Astrocyte of the spinal cord (primary cell): Measurements from ENCODE around the gene UNC80.

Experiments used
- DNase-seq: peaks from one replicate; pipeline ENCODE4 v3.0.0; 2011; ENCODE audit warnings: low read depth, low spot score
- H3K4me3 ChIP-seq: 2 replicates; pipeline ENCODE4 v1.5.1; 2011; ENCODE audit warnings: low read depth, mild to moderate bottlenecking, low read length, moderate library complexity
- in situ Hi-C: cut with HindIII; loops from 2 replicates; pipeline ENCODE4 v1.10.0; 2017; ENCODE audit warnings: low sequenced_read_pairs
- TF ChIP-seq, protein P1 (sequence below): IDR thresholded peaks from 2 replicates; pipeline ENCODE4 v1.5.1; 2012; ENCODE audit warnings: low read depth, mild to moderate bottlenecking, low read length, inconsistent platforms

Gene UNC80

DNA sequence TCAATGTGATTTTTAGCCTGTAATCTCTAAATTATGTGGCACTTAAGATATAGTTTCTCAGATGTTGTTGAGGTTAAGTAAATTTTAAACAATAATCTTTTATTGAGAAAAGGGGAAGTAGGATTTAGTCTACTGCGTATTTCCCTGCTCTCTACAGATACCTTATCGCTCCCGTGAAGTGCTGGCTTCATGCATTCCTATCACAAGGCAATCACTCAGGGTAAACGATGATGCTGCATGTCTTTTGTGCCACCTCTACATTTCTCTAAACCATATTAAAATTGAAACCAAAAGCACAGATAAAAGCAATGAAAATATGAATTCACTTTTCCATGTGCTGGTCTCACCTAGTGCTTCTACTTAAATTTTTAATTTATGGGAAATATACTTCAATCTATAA, 216.4 kb downstream of the UNC80 start:
- in situ Hi-C loops = no loop called here
- DNase-seq = no peak
- no peak overlapping the region for H3K4me3 ChIP-seq
- TF ChIP-seq, protein P1, sequence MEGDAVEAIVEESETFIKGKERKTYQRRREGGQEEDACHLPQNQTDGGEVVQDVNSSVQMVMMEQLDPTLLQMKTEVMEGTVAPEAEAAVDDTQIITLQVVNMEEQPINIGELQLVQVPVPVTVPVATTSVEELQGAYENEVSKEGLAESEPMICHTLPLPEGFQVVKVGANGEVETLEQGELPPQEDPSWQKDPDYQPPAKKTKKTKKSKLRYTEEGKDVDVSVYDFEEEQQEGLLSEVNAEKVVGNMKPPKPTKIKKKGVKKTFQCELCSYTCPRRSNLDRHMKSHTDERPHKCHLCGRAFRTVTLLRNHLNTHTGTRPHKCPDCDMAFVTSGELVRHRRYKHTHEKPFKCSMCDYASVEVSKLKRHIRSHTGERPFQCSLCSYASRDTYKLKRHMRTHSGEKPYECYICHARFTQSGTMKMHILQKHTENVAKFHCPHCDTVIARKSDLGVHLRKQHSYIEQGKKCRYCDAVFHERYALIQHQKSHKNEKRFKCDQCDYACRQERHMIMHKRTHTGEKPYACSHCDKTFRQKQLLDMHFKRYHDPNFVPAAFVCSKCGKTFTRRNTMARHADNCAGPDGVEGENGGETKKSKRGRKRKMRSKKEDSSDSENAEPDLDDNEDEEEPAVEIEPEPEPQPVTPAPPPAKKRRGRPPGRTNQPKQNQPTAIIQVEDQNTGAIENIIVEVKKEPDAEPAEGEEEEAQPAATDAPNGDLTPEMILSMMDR = no peak

DNA sequence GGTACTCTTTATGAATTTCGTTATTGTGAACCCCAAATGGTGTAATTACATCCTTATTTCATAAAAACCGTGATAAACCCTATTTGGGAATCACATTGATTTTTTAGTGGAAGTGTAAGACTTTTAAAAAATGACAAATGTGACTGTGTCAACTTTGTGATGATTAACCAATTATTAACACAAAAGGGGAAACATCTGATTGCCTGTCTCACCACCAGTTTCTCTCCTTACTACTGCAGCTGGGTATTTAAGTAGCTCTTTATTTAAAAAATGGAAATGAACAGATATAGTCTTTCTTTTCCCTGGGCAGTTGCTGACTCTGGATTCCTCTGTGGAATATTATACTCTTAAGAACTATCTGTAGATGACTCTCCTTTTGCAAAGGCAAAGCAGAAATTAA, 219.2 kb downstream of the UNC80 start:
- no peak overlapping the region for H3K4me3 ChIP-seq
- TF ChIP-seq, protein P1 = no peak
- no peak for DNase-seq
- in situ Hi-C loops = no loop called here

DNA sequence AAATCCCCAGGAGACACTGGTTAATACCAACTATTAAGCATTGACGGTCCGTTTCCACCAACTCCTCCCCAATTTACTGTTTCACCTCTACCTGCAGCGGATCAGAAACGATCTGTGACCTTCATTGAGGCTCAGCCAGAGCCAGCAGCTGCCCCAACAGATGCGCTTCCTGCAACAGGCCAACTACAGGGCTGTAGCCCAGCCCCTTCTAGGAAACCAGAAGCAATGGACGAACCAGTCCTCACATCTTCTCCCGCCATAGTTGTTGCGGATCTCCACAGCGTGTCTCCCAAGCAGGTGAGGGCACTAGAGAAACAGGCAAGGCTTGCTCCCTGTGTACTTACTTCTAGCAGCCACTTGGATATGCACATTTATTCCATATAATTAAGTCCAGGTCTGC, 222.3 kb downstream of the UNC80 start:
- in situ Hi-C loops = no loop called here
- TF ChIP-seq, protein P1 = no peak
- no peak overlapping the region for H3K4me3 ChIP-seq
- DNase-seq = no peak

DNA sequence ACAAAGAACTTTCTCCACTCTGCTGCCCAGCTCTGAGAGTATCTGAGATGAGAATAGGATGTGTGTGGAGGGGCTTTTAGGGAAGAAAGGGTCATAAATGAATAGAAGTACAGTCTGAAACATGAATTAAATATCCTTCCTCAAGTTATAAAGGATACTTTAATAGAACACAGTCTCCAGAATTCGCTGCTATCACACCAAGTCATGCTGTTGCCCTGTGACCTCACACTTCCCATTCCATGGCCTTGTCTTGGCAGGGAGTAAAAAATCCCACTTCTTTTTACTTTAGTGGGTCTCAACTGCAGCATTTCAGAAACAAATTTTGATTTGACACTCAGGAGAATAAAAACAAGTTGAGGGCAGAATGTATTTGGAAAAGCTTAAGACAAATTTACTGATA, 227.0 kb downstream of the UNC80 start:
- in situ Hi-C loops = no loop called here
- DNase-seq = no peak
- TF ChIP-seq, protein P1 = no peak
- no peak overlapping the region for H3K4me3 ChIP-seq

DNA sequence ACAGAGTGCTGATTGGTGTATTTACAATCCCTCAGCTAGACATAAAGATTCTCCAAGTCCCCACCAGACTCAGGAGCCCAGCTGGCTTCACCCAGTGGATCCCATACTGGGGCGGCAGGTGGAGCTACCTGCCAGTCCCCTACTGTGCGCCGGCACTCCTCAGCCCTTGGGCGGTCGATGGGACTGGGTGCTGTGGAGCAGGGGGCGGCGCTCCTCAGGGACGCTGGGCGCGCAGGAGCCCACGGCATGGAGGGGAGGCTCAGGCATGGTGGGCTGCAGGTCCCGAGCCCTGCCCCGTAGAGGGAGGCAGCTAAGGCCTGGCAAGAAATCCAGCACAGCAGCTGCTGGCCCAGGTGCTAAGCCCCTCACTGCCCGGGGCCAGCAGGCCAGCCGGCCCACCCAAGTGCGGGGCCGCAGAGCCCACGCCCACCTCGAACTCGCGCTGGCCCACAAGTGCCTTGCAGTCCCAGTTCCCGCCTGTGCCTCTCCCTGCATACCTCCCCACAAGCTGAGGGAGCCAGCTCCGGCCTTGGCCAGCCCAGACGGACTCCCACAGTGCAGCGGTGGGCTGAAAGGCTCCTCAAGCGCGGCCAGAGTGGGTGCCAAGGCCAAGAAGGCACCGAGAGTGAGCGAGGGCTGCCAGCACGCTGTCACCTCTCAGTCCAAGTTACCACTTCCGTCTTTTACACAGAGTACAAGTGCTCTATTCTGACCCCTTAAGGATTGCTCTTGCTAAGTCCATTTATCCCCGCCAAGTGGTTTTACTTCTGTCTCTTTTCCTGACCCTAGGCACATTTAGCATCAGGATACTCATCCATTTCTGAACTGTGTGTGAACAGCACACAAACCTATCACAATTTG, 229.1 kb downstream of the UNC80 start:
- in situ Hi-C loops = no loop called here
- TF ChIP-seq, protein P1 = no peak
- DNase-seq = no peak
- H3K4me3 ChIP-seq = no peak overlapping the region

DNA sequence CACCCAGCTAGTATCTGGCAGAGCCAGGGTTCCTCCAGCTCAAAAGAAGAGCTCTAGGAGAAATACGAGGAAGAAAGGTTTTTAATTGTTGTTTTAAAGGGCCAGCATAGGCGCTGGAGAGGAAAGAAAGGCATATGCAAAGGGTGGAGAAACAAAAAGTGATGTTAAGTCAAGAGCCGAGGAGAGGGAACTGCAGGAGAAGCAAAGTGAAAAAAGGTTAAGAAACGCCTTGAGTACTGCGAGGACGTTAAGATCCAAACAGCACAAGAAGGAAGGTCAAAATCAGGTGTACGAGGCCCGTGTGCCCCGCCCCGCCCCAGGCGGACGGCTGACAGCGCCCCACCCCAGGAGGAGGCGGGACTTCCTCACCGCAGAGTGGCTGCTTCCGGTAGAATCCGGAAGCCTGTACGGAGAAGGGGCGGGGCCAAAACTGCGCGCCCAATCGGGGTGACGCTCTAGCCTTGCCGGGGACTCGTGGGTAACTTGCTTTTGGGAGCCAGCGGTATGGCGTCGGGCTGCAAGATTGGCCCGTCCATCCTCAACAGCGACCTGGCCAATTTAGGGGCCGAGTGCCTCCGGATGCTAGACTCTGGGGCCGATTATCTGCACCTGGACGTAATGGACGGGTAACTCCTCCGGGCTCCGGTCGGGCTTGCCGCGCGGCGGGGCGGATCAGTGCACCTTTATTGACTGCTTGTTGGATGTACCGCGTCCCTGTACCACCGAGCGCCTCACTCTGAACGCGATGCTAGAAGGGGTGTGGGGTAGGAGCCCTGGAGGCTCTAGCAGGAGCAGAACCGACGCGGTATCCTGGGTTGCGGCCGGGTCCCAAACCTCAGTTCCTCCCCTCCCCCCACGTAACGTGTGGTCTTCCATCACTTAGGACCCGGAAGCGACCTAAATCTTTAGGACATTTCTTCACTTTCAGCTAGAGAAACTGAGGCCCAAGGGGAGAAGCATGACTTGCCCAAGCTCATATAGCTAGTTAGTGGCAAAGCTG, 230.8 kb downstream of the UNC80 start, which contains the start of gene RPE:
Gene RPE (plus strand): TSS at position 481 of the 1,000 bp plus-strand sequence. CDS start 24 bp downstream, at position 505.
- DNase-seq = peak; percentile 96
- in situ Hi-C loops = no loop called here
- TF ChIP-seq, protein P1 = no peak
- peak within 1 kb of the TSS; percentile 94 for H3K4me3 ChIP-seq
